ENCODE data around the gene USP32. TPM values are rescaled to one million over a fixed set of nuclear protein-coding genes. Genes with fewer than 3 reads are reported as not detected.

USP32 gene, protein sequence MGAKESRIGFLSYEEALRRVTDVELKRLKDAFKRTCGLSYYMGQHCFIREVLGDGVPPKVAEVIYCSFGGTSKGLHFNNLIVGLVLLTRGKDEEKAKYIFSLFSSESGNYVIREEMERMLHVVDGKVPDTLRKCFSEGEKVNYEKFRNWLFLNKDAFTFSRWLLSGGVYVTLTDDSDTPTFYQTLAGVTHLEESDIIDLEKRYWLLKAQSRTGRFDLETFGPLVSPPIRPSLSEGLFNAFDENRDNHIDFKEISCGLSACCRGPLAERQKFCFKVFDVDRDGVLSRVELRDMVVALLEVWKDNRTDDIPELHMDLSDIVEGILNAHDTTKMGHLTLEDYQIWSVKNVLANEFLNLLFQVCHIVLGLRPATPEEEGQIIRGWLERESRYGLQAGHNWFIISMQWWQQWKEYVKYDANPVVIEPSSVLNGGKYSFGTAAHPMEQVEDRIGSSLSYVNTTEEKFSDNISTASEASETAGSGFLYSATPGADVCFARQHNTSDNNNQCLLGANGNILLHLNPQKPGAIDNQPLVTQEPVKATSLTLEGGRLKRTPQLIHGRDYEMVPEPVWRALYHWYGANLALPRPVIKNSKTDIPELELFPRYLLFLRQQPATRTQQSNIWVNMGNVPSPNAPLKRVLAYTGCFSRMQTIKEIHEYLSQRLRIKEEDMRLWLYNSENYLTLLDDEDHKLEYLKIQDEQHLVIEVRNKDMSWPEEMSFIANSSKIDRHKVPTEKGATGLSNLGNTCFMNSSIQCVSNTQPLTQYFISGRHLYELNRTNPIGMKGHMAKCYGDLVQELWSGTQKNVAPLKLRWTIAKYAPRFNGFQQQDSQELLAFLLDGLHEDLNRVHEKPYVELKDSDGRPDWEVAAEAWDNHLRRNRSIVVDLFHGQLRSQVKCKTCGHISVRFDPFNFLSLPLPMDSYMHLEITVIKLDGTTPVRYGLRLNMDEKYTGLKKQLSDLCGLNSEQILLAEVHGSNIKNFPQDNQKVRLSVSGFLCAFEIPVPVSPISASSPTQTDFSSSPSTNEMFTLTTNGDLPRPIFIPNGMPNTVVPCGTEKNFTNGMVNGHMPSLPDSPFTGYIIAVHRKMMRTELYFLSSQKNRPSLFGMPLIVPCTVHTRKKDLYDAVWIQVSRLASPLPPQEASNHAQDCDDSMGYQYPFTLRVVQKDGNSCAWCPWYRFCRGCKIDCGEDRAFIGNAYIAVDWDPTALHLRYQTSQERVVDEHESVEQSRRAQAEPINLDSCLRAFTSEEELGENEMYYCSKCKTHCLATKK (N-terminal part only)
- 77.7 and 85.7 TPM in 2 replicates for total RNA-seq

DNA sequence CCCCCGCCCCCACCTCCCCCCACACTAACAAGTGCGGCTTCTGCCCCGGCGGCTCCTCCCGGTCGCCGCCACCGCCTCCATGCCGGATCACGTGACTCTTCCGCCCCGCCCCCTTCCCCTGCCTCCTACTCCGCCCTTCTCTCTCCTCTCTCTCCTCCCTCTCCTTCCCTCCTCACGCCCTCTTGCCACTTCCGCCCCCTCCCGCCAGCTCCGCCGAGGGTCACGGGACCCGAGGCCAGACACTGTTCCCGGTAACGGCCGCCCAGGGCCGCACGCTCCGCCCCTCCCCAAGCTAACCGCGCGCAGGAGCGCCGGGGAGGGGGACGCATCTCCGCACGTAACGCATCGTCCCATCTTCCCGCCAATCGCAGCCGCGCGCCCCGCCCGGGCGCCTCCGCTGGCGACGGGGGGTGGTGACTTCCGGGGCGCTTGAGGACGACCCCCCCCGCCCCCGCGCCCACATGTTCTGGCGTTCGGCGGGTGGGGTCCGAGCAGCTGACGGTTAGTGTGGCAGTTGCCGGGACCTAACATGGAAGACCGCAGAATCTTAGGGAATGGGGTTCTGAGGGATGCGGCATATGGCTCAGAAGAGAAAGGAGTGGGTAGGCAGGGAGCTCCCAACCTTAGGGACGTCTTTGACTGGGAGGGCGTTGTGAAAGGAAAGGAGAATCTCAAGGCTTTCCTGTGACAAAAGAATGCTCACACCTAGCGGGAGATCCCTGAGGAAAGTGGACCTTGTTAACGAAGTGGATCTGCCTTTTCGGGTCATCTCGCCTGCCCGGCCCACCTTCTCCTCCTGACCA lies at the start of gene USP32:
Gene USP32 (minus strand): TSS at position 92 of the 803 bp plus-strand sequence. CDS start 194 bp downstream, outside the sequence.

DNA sequence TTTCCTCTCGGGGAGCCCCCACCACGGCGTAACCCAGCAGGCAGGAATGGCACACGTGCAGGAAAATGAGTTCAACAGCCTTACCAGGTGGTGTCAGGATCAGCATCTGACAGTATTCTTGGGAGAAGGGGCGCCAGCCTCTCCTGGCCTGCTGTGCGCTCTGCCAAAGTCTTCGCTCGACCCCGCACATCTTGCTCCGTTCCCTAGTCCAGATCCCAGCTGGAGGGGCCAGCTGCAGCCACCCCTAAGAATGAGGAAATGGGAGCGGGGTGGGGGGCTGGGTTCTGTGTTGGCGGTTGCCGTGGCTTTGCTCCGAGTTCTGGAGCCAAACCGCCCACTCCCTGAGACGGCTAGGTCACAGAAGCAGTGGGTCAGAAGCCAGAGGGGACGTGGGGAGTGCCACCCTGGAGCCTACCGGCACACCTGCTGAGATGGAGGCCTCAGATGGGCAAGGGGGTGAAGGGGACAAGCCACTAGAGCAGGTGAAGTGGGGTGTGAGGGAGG lies 30.3 kb upstream of the USP32 start, which contains the start of gene CHCT1:
Gene CHCT1 (plus strand): TSS at position 328 of the 504 bp plus-strand sequence. CDS start 104 bp downstream, at position 432.

DNA sequence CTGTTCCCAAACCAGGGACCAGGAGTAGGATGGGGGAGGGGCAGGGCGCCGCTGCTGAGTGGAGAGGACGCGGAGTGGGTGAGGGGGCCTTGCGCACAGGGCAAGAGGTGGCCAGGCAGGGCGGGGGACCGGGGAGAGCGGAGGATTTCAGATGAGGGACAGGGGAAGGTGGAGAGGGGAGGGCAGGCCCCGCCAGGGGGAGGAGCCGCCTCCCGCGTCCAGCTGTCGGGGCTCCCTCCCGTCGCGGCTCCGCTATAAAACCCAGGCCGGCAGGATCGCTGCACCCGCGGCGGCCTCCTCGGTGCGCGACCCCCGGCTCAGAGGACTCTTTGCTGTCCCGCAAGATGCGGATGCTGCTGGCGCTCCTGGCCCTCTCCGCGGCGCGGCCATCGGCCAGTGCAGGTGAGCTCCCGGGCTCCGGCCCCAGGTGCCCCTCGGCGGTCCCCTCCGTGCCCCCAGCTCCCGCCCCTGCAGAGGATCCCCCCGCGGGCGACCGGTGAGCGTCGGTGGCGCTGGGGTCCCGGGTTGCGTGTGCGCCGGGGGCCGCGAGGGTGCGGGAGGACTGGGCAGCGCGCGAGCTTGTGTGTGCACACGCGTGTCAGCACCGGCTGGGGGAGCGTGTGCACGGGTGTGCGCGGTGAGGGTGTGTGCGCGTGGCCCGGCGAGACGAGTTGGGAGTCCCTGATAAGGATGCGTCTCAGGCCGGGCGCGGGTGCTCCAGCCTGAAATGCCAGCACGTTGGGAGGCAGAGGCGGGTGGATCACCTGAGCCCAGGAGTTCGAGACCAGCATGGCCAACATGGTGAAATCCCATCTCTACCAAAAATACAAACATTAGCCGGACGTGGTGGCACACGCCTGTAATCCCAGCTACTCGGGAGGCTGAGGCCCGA lies 242.0 kb downstream of the USP32 start, which contains the start of gene CA4:
Gene CA4 (plus strand): TSS at position 283 of the 892 bp plus-strand sequence. CDS start 62 bp downstream, at position 345.

Other genes starting within 250 kb of the USP32 start
- not detected in 2 replicates for gene CA4, start 242.2 kb downstream of the USP32 start, total RNA-seq
- gene CHCT1, start 30.4 kb upstream of the USP32 start, total RNA-seq = not detected in 2 replicates
- gene APPBP2, start 134.1 kb upstream of the USP32 start, total RNA-seq = 36.0 and 42.9 TPM in 2 replicates
- gene PPM1D, start 208.1 kb upstream of the USP32 start, total RNA-seq = 7.8 and 8.4 TPM in 2 replicates